ENCODE results near the gene PROB1. TPM values are rescaled to one million over a fixed set of nuclear protein-coding genes. Genes with fewer than 3 reads are reported as not detected.

PROB1 gene
- total RNA-seq, 1 donor from 2014 or later: 1.9 TPM

GRCh38 chr5:139376364-139376763 lies 18.5 kb downstream of the PROB1 start:
- H3K4me1 ChIP-seq: no peaks in the 10 kb centered on the region
- H3K27ac ChIP-seq: no peak overlapping the region
- H3K27me3 ChIP-seq: no peaks in the 10 kb centered on the region
- ATAC-seq (no peak), DNase-seq (no peak)
- peaks cover 13% of the 10 kb centered on the region for H3K36me3 ChIP-seq
- no peak overlapping the region for H3K4me3 ChIP-seq
- intact Hi-C loops (cut with DNase I): no loop called here
- no peak for TF ChIP-seq CTCF (IDR thresholded peaks at IDR 0.05)
- no peaks in the 10 kb centered on the region for H3K9me3 ChIP-seq

- Histone ChIP-seq H3K27ac (no peak overlapping the region), H3K4me3 (no peak overlapping the region), H3K4me1 (no peaks in the 10 kb centered on the region), H3K36me3 (peaks cover 26% of the 10 kb centered on the region), H3K27me3 (no peaks in the 10 kb centered on the region), H3K9me3 (no peaks in the 10 kb centered on the region)
- TF ChIP-seq CTCF (IDR thresholded peaks at IDR 0.05): no peak
- peak; percentile 18 for DNase-seq
- no peak for ATAC-seq
- intact Hi-C loops (cut with DNase I): no loop called here
These were observed 20.0 kb downstream of the PROB1 start for GRCh38 chr5:139374909-139375308.

- TF ChIP-seq CTCF (IDR thresholded peaks at IDR 0.05): no peak
- intact Hi-C loops (cut with DNase I): no loop called here
- Histone ChIP-seq H3K27ac (no peak overlapping the region), H3K4me3 (no peak overlapping the region), H3K4me1 (no peaks in the 10 kb centered on the region), H3K9me3 (no peaks in the 10 kb centered on the region), H3K36me3 (peaks cover 56% of the 10 kb centered on the region), H3K27me3 (no peaks in the 10 kb centered on the region)
- DNase-seq (no peak), ATAC-seq (peak; percentile 22)
These were observed 23.1 kb downstream of the PROB1 start for GRCh38 chr5:139371482-139372435.

- ATAC-seq (no peak), DNase-seq (no peak)
- no peak for TF ChIP-seq CTCF (IDR thresholded peaks at IDR 0.05)
- Histone ChIP-seq H3K9me3 (no peaks in the 10 kb centered on the region), H3K4me1 (no peaks in the 10 kb centered on the region), H3K27me3 (no peaks in the 10 kb centered on the region), H3K4me3 (no peak overlapping the region), H3K27ac (no peak overlapping the region), H3K36me3 (peaks cover 82% of the 10 kb centered on the region)
- intact Hi-C loops (cut with DNase I): no loop called here
These were observed 25.7 kb downstream of the PROB1 start for GRCh38 chr5:139369181-139369580.

- no peak for DNase-seq
- H3K36me3 ChIP-seq: peaks cover 87% of the 10 kb centered on the region
These were observed 26.3 kb downstream of the PROB1 start for GRCh38 chr5:139368613-139369012.

More at GRCh38 chr5:139368613-139369012, 26.3 kb downstream of the PROB1 start:
- H3K4me1 ChIP-seq: no peaks in the 10 kb centered on the region
- no peaks in the 10 kb centered on the region for H3K27me3 ChIP-seq
- no peaks in the 10 kb centered on the region for H3K9me3 ChIP-seq
- ATAC-seq: no peak
- H3K4me3 ChIP-seq: no peak overlapping the region
- intact Hi-C loops (cut with DNase I): no loop called here
- TF ChIP-seq CTCF (IDR thresholded peaks at IDR 0.05): no peak
- no peak overlapping the region for H3K27ac ChIP-seq
